Non-pigmented ciliary epithelial cell (primary cell): ENCODE data around the gene ERCC8.
"Not testable (repeated sequence)": the region's sequence is repeated elsewhere in the genome, so short reads cannot be mapped to it uniquely, and the experiment has no call there.

Source experiments
- DNase-seq: peaks from one replicate; pipeline ENCODE4 v3.0.0-alpha.2; 2010; ENCODE audit warnings: low read depth

The ERCC8 gene

GRCh38 chr5:60944904-60945812, at the start of gene ERCC8, which contains the start of gene NDUFAF2:
Gene ERCC8 (minus strand): TSS chr5:60945070. CDS start chr5:60945008, 62 bp downstream.
Gene NDUFAF2 (plus strand): TSS chr5:60945205. CDS start chr5:60945256, 51 bp downstream.
- peak; percentile 67 for DNase-seq

- DNase-seq, result no peak
Measured at GRCh38 chr5:60993875-60994571, 49.2 kb upstream of the ERCC8 start.

DNA sequence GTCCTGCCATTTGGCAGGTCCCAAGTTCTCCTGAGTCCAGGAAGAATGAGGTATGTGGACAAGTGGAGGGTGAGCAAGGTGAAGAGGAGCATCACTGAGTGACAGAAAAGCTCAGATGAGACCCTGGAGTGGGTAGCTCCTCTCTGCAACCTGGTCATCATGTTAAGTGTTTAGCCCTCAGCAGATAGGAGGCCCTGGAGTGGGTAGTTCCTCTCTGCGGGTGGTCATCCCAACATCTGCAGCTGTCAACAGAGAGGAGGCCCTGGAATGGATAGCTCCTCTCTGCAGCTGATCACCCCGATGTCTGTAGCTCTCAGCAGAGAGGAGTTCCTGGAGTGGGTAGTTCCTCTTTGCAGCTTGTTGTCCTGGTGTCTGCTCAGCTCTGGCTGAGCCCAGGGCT, 48.6 kb upstream of the ERCC8 start:
- no peak for DNase-seq

DNA sequence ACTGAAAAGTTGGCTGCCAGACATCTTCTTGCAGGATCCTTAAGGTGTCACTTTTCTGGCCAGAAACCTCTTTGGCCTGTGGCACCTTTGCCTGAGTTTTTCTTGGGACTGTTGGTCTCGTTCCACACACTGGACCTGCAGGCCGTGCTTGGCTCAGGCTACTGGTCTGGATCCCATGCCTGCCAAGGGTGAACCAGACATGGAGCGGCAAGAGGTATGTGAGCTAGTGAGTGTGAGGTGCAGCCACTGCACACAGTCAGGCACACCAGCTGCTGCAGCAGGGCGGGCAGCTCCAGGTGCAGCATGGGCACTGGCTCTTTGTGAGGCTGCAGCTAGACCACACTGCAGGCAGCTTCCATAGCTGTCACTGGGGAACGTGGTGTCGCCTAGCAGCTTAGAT, 48.0 kb upstream of the ERCC8 start:
- DNase-seq, result no peak

GRCh38 chr5:60989790-60990189, 44.9 kb upstream of the ERCC8 start:
- DNase-seq, result no peak

GRCh38 chr5:60982127-60982526, 37.3 kb upstream of the ERCC8 start:
- DNase-seq, result not testable (repeated sequence)

DNA sequence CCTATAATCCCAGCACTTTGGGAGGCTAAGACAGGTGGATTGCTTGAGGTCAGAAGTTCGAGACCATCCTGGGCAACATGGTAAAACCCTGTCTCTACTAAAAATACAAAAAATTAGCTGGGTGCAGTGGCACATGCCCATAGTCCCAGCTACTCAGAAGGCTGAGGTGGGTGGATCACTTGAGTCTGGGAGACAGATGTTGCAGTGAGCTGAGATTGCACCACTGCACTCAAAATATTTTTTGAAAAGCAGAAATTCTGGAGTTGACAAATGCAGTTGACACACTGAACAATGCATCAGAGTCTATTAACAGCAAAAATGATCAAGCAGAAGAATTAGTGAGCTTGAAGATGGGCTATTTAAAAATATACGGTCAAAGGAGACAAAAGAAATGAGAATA, 35.6 kb upstream of the ERCC8 start:
- DNase-seq, result no peak

DNA sequence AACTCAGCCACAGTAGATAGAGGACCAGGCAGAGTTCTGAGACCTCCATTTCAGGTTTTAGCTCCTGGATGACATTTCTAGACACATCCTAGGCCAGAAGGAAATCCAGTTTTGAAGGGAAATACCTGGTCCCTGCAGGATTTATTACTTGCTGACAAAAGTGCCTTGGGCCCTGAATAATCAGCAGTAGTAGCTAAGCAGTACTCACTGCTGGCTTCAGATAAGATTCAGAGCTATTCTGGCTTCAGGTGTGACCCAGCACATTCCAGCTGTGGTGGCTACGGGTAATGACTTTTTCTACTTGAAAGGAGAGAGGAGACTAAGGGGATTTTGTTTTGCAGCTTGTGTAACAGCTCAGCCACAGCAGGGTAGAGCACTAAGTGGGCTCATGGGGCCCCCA, 34.1 kb upstream of the ERCC8 start:
- no peak for DNase-seq

GRCh38 chr5:60977956-60978737, 33.3 kb upstream of the ERCC8 start:
- DNase-seq, result no peak

GRCh38 chr5:60972231-60972630, 27.4 kb upstream of the ERCC8 start:
- no peak for DNase-seq

DNA sequence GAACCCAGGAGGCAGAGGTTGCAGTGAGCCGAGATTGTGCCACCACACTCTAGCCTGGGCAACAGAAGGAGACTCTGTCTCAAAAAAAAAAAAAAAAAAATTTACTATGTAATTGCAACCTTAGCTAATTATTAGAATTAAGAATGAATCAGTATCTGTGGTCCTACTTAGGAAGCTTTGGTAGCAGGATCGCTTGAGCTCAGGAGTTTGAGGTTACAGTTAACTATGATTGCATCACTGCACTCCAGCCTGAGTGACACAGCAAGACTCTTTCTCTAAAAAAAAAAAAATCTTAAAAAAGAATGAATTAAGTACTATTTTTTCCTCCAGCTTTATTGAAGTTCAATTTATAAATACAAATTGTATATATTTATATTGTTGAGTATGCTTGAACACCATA, 16.8 kb upstream of the ERCC8 start:
- DNase-seq, result no peak

GRCh38 chr5:60960591-60960990, 15.7 kb upstream of the ERCC8 start:
- no peak for DNase-seq

- no peak for DNase-seq
Measured at GRCh38 chr5:60959156-60959555, 14.3 kb upstream of the ERCC8 start.

- no peak for DNase-seq
Measured at GRCh38 chr5:60958712-60959111, 13.8 kb upstream of the ERCC8 start.

DNA sequence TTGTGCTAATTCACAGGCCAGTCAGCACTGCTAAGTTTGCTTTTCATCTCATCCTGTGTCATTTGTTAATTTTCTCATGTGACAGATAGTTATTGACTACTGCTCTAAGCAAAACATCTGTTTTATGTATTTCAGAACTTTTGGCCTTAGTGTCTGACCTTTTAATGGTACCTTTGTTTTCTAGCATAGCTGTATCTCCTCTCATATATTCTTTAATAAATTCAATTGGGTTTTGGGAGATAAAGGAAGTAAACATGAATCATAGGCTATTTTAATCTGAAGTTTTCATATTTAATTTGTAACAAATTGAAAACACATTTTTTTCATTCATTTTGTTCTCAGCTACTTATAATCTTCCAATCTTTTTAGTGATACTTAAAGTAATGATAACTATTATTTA, 13.2 kb upstream of the ERCC8 start:
- DNase-seq, result no peak

DNA sequence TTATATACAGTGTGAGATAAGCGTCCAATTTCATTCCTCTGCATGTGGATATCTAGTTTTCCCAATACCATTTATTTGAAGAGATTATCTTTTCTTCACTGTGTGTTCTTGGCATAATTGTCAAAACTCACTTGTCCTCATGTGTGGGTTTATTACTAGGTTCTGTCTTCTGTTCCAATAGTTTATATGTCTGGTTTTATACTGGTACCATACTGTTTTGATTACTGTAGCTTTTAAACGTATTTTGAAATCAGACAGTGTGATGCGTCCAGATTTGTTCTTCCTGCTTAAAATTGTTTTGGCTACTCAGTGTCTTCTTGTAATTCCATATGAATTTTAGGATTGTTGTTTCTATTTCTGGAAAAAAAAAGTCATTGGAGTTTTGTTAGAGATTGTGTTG, 10.4 kb upstream of the ERCC8 start:
- DNase-seq, result no peak

DNA sequence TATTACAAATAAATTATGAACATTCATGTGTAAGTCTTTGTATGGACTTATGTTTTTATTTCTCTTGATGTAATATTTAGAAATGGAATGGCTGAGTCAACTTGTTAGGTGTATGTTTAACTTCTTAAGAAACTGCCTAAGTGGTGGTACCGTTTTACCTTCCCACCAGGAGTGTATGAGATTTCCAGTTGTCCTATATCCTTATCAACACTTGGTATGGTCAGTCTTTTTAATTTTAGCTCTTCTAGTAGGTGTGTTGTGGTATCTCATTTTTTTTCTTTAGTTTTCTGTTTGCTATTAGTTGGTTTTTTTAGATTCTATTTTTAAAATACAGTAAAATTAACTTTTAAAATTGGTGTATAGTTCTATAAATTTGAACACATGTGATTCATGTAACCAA, 3.9 kb upstream of the ERCC8 start:
- no peak for DNase-seq

DNA sequence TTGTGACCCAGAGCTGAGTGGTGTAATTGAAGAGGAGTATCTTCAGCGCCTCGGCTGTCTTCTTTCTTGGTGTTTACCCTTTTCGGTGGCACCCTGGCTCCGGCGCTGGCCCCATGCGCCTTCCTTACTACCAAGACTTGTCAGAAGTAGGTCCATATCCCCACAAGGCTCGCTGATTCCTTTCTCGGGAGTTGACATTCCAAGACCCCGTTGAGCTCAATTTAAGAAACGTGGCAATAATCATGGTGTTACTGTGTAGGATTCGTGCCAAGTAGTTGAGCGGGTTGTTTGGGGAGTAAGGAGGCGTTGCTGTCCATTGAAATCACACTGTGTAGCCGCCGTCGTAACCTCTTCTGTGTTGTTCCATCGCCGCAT, 930 bp upstream of the ERCC8 start:
- DNase-seq, result no peak

GRCh38 chr5:60943624-60944023, 1.2 kb downstream of the ERCC8 start:
- DNase-seq, result no peak

DNA sequence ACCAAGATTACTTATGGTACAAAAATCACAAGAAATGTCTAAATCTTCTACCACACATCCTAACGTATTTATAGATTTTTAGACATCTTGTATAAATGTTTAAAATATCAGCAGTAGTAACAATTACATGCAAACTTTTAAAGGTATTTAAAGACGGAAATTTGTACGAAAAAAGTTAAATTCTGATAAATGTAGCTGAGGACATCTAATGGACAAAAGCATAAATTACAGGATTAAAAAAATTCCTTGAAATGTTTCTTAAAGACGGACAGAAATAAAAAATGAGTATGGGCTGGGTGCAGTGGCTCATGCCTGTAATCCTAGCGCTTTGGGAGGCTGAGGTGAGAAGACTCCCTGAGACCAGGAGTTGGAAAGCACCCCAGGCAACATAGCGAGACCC, 15.8 kb downstream of the ERCC8 start:
- DNase-seq, result no peak

DNA sequence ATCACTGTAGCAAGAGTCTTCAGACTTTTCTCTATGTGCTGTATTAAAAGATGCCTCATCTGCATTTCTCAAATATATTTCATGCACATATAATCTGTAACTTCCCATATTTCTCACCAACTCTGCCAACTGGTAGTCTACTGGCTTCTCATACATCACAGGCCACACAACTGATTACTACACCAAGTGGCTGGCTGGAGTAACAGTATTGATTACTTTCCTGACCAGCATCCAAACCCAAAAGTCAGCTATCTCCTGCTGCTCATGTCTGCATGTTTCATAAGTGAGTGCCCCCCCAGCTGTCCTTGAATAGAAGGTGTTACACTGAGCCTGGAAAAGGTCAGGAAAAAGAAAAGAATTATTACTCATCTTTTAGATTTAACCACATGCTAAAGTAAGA, 17.4 kb downstream of the ERCC8 start:
- DNase-seq, result no peak

- DNase-seq, result no peak
Measured at GRCh38 chr5:60918466-60918865, 26.4 kb downstream of the ERCC8 start.

- peak; percentile 14 for DNase-seq
Measured at GRCh38 chr5:60916646-60917045, 28.2 kb downstream of the ERCC8 start.
